ENCODE measurements around the gene CDKN2A. TPM values are rescaled to one million over a fixed set of nuclear protein-coding genes. Genes with fewer than 3 reads are reported as not detected.

Gene CDKN2A
- total RNA-seq, 1 experiment from 2014 or later: 282 TPM

DNA sequence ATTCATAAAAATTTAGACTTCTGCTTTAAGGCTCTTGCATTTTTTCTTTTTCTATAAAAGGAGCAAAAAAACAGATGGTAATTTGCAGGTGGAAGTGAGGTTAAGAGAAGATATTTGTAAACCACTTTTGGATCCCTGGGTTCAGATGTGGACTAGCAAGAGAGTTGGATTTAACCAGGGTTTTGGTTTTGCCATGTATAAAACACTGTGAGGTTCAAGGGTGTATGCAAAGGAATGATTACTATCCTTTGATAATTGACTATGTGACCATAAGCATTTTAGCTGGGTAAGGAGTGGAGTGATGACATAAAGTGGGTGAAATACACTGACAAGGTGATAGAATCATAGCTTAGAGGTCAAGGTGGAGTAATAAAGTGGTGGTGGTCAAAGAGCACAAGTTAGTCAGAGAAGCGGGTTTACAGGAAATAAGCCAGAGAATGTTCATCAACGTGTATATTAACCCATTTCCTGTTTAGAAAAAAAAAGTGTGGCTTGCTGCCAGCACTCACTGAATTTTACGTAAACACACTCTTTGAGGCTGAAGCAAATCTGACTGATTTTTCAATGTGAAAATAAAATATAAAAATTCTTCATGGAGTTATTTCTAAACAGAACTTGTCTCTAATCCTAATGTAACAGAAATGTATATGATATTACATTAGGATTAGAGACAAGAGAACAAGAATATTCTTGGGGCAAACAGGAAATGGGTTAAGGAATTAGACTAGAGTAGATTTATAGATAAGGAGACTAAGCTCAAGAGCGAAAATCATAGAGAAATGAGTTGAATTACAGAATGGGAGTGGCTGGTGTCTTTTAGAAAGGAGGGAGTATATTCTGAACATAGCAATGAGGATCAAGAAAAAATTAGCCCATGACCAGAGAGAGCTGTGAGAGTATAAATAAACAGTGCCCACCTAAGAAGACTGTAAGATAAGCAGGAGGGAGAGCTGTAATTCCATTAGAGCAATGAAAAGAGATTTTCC is 74.5 kb downstream of the CDKN2A start:
- H3K9me2 ChIP-seq (ENCODE audit: insufficient read depth): no peaks in the 10 kb centered on the region
- no peaks in the 10 kb centered on the region for H3K9me3 ChIP-seq (ENCODE audit: insufficient read depth, low read depth)
- no peak overlapping the region for H3K4me3 ChIP-seq
- no peak overlapping the region for H3K27ac ChIP-seq
- CTCF ChIA-PET: interaction anchor here (0.6 to 1.1 kb wide), 2 partner anchors 325 to 1289 kb away, joined by 3 to 4 read pairs; no protein-coding TSS in a partner anchor
- H3K27me3 ChIP-seq (ENCODE audit: insufficient read depth, low read depth): no peaks in the 10 kb centered on the region
- TF ChIP-seq EZH2 (IDR thresholded peaks at IDR 0.05; ENCODE audit: low read depth): no peak
- TF ChIP-seq, protein P1, sequence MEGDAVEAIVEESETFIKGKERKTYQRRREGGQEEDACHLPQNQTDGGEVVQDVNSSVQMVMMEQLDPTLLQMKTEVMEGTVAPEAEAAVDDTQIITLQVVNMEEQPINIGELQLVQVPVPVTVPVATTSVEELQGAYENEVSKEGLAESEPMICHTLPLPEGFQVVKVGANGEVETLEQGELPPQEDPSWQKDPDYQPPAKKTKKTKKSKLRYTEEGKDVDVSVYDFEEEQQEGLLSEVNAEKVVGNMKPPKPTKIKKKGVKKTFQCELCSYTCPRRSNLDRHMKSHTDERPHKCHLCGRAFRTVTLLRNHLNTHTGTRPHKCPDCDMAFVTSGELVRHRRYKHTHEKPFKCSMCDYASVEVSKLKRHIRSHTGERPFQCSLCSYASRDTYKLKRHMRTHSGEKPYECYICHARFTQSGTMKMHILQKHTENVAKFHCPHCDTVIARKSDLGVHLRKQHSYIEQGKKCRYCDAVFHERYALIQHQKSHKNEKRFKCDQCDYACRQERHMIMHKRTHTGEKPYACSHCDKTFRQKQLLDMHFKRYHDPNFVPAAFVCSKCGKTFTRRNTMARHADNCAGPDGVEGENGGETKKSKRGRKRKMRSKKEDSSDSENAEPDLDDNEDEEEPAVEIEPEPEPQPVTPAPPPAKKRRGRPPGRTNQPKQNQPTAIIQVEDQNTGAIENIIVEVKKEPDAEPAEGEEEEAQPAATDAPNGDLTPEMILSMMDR (conservative IDR thresholded peaks at IDR 0.05): no peak
- BruUV-seq (replicated peaks): no TSS peak
- H3K79me2 ChIP-seq (ENCODE audit: low read depth): no peaks in the 10 kb centered on the region
- no peak overlapping the region for H2AFZ ChIP-seq
- H3K4me2 ChIP-seq: no peak overlapping the region
- intact Hi-C loops (cut with micrococcal nuclease; ENCODE audit: unreplicated experiment): no loop called here
- H4K20me1 ChIP-seq (ENCODE audit: insufficient read depth): no peaks in the 10 kb centered on the region
- no peaks in the 10 kb centered on the region for H3F3A ChIP-seq (ENCODE audit: insufficient read depth, low read depth)
- DNase-seq: peak in 1 of 2 experiments; percentile 3
- POLR2A ChIA-PET (ENCODE audit: unreplicated experiment): interaction anchor here (0.6 kb wide), 1 partner anchor 57 kb away, joined by 3 read pairs; no protein-coding TSS in a partner anchor
- H3K36me3 ChIP-seq (ENCODE audit: low read depth): no peaks in the 10 kb centered on the region
- no peaks in the 10 kb centered on the region for H3K4me1 ChIP-seq (replicated peaks; ENCODE audit: insufficient read depth)

Other genes starting within 250 kb of the CDKN2A start
- 44.1 and 46.1 TPM in 2 replicates for gene MTAP, start 191.8 kb downstream of the CDKN2A start, total RNA-seq (2021)
- gene CDKN2B-AS1, start 399 bp upstream of the CDKN2A start, total RNA-seq (2021): 11.6 and 12.5 TPM in 2 replicates
- 33.8 and 40.2 TPM in 2 replicates for gene CDKN2B, start 14.9 kb upstream of the CDKN2A start, total RNA-seq (2021)